GM18519 (cell line): ENCODE results near the gene SLC9A9.

Experiments
- ATAC-seq: cut with Tn5 transposase; IDR thresholded peaks from one replicate; pipeline ENCODE4 v1.9.1; 2021; ENCODE audit warnings: mild to moderate bottlenecking, moderate library complexity; ENCODE audit not compliant: unreplicated experiment, low FRiP score

The SLC9A9 gene

GRCh38 chr3:143242101-143242500, 606.2 kb downstream of the SLC9A9 start:
- no peak for ATAC-seq

DNA sequence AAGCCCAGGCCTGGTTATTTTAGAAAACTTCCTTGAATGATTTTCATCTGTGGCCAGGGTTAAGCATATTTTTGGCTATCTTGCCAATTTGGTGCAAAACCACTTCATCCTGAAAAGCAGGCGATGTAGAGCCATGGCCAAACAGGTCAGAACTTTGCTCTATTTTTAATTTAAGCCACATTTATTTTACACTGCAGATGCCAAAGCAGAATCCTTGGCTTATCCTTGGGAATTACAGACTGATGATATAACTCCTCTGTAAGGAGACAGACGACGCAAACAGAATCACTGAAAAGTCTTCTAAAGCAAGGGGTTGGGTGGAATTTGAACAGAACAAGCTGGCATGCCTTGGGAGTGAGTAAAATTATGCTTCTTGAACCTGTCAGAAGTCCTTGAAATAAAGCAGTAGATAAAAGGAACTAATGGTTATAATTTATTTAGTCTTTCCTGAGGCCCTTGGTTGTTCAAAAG, 606.8 kb downstream of the SLC9A9 start:
- no peak for ATAC-seq

GRCh38 chr3:143240886-143241285, 607.4 kb downstream of the SLC9A9 start:
- no peak for ATAC-seq

- ATAC-seq = no peak
These were observed 609.2 kb downstream of the SLC9A9 start for GRCh38 chr3:143239031-143239430.

GRCh38 chr3:143237077-143237627, 611.1 kb downstream of the SLC9A9 start:
- ATAC-seq = no peak

DNA sequence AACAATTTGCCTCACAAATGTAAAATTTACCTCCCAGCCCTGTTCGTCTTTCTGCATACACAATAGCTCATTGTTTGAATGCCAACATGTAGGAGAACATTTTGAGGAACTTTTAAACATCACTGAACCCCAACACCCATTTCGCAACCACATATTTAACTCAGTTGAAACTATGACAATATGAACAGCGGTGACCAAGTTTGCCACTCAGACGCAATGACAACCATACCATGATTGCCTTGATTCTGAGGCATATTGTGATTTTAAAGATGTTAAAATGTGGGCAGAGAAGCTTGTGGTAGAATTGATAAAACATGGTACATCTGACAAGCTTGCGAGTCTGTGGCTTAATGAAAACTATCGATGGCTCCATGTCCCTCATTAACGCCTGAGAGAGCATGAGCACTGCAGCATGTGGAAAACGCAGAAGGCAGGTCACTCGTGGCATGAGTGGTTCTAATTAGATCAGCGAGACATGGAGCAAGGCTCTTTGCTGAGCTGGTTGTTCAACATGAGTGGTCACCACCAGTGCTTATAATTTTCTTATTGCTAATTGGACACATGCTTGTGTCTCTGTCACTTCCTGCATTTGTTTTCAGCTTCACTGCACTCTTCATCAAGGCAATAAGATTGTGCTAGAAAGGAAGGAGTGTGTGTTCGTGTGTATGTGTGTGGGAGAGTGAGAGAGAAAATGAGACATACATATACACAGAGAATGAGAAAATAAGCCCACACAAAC, 611.9 kb downstream of the SLC9A9 start:
- ATAC-seq = no peak

- no peak for ATAC-seq
These were observed 612.6 kb downstream of the SLC9A9 start for GRCh38 chr3:143235614-143236204.

DNA sequence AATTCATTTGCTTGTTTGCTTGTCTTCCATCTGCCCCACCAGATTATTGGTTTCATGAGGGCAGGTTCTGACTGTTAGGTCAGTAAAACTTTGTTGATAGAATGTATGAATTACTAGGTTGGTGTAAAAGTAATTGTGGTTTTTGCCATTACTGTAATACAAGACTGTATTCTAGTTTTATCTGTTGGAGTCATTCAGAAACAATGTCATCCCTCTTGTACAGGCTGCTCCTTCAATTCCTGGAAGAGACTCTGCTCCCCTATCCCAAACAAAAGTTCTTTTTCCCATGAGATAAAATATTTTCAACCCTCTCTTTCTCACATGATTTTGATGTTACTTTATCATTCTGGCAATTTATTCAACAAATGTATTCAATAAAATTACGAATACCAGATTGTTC, 613.7 kb downstream of the SLC9A9 start:
- no peak for ATAC-seq

DNA sequence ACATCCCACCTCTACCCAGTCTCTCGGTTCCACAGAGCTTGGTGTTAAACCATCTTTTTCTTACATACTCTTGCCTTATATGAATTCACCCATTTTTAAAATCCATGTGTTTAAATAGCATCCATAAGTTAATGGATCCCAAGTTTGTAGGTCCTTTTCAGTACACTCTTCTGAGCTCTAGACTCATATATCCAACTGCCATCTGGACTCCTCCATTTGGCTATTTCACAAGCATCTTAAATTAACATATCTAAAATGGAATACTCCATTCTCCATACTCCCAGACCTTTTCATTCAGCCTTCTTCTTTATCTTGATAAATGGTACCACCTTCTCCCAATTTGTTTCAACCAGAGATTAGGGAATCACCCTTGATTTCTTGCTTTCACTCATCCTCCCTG, 615.3 kb downstream of the SLC9A9 start:
- no peak for ATAC-seq

DNA sequence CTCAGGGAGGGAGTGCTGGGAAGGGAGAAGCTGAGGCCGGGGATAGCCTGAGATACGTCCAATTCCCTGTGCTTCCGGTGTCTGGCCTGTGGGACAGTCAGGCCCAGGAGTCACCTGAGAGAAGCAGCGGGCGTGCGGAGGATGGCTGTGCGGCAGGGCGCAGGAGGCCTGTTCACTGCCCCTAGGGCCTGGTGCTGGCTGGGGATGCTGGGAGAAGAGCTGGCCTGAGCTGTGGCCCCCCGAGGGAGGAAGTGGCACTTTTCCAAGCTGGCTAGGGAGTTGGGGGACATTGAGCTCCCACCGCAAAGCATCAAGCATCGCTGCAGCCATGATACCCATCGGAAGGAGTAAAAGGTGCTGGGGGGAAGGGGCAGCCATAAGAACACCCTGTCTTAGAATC, 619.9 kb downstream of the SLC9A9 start:
- no peak for ATAC-seq

DNA sequence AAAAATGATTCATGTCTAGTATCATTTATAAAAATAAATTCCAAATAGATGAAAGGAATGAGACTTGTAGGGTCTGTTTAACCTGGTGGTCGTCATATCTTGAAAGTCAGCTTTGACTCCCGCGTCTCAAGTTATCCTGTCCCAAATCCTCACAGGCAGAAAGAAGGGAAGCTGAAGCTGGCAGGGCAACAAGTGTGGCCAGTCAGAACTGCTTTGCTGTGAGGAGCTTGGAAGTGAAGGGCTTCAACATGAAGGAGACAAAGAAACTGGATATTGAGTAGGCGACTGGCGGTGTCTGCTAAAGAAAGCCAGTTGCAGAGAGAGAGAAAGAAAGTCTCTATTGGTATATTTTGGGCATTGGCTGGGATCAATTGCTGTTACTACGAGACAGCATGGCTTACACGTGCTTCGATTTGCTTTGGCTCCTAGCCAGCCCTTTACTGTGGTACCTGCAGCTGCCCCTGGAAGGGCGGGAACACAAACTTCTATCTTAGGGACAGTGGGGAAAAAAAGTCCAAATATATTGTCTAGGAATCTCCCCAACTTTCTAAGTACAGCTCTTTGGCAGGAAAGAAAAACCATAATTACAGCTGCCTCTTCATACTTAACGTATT, 621.5 kb downstream of the SLC9A9 start:
- no peak for ATAC-seq

DNA sequence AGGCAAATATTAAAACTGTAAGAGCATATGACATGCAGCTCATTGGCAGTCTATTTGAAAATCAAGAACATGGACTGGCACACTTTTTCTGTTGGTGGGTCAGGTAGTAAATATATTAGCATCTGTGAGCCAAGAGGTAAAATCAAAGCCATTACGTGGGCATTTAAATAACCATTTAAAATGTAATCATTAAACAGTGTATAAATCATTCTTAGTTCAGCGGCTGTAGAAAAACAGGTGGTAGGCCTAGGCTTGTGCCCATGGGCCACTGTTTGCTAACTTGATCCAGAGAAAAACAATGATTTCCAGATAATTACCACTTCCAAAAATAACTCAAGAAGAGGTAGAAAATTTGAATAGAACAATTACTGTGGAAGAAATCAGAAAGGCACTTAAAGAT, 623.6 kb downstream of the SLC9A9 start:
- no peak for ATAC-seq

- no peak for ATAC-seq
These were observed 625.3 kb downstream of the SLC9A9 start for GRCh38 chr3:143222981-143223380.

GRCh38 chr3:143222505-143222904, 625.8 kb downstream of the SLC9A9 start:
- ATAC-seq = no peak

DNA sequence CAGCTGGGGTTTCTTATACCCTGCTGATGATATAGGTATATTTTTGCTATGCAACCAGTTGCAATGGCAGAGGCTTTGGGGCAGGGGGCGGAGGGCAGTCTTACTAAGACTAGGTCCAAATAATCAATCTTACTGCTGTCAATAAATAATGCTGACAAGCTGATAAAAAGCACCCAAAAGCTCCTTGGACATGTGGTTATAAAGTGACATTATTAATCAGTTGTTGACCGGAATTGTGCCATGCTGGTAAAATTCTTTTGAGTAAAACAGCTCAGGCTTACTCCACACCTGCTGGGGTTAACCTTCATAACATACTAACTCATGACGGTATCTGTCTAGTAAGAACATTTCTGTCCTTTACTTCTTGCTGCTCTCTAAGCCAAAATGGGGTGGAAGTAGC, 626.8 kb downstream of the SLC9A9 start:
- ATAC-seq = no peak

GRCh38 chr3:143220741-143221140, 627.5 kb downstream of the SLC9A9 start:
- ATAC-seq = no peak

DNA sequence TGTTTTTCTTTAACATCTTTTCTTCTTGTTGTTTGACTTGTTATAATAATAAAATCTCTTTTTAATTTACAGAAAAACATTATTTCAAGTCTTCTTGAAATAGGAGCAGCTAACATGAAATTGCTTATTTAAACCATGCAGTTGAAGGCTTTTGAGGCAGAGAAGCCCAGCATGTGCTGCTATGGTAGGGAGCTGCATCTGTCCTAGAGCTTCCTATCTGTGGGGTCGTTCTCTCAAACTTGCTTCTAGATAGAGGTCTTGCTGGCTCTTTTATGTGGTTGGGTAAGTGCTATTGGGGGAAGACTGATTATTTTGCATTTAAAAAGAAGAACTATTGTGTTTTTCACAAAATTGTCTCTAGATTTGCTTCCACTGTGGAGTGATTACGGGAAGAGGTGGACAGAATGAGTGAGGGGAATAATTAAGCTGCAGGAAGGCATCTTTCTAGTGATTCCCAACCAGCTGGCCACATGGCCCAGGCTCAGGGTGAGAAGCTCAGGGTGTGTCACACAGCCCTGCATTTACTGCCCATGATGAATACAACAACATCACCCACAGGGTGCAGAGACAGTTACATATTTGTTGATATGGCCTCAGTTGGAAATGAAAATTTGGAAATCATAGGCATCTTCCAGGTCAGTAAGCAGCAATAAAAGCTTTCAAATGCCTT, 630.0 kb downstream of the SLC9A9 start:
- no peak for ATAC-seq

DNA sequence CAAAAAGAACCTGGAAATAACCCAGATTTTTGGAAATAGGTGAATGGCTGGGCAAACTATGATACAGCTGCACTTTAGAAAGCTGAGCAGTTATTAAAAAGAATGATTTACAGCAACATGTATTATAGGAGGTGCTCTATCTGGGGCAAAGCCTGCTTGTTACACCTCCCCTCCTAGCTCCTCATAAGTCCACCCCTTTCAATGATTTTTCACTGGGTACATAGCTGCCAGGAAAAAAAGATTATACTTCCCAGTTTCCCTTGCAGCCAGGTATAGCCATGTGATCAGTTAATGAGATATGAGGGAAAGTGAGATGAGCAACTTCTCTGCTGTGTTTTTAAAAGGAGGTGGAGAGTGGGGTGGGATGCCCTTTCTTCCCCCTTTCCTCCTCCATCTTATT, 631.0 kb downstream of the SLC9A9 start:
- no peak for ATAC-seq

GRCh38 chr3:143216709-143217182, 631.5 kb downstream of the SLC9A9 start:
- ATAC-seq = no peak
